Activated CD8-positive, alpha-beta memory T cell treated with anti-CD3 and anti-CD28 coated beads, Interleukin-2, amount 10 ng/mL, durations not matched to agents 7 days and 5 days (primary cell): ENCODE results near the gene SNX10. TPM values are rescaled to one million over a fixed set of nuclear protein-coding genes. Genes with fewer than 3 reads are reported as not detected.
A peak's percentile ranks its signal among the peaks of the same experiment; 100 is the strongest.
"Not testable (repeated sequence)": the region's sequence is repeated elsewhere in the genome, so short reads cannot be mapped to it uniquely, and the experiment has no call there.

Source experiments
- ATAC-seq: fragments of 150-1000 bp; cut with Tn5 transposase; one replicate; pipeline ENCODE4 v1.10.0; 2021; ENCODE audit warnings: moderate library complexity
- CTCF ChIA-PET: fragments of 350-600 bp; sonication (Branson Sonifier 250); formaldehyde crosslinking; loops from one replicate; lab custom pipeline; 2021; ENCODE audit warnings: antibody characterized with exemption; lab: Charles Lee
- DNase-seq: peaks from one replicate; pipeline ENCODE4 v3.0.0-alpha.2; 2020
- H3K27ac Mint-ChIP-seq: one replicate; pipeline ENCODE4 v1.8.0; 2021; ENCODE audit warnings: mild to moderate bottlenecking, mixed read lengths
- H3K27me3 Mint-ChIP-seq: one replicate; pipeline ENCODE4 v1.8.0; 2021; ENCODE audit warnings: mixed read lengths
- H3K36me3 Mint-ChIP-seq: one replicate; pipeline ENCODE4 v1.8.0; 2021; ENCODE audit warnings: mild to moderate bottlenecking, mixed read lengths
- H3K4me1 Mint-ChIP-seq: one replicate; pipeline ENCODE4 v1.8.0; 2021; ENCODE audit warnings: mixed read lengths
- H3K4me3 Mint-ChIP-seq: one replicate; pipeline ENCODE4 v1.8.0; 2021; ENCODE audit warnings: mild to moderate bottlenecking, moderate library complexity, mixed read lengths
- H3K9me3 Mint-ChIP-seq: one replicate; pipeline ENCODE4 v1.8.0; 2022; ENCODE audit warnings: low read depth, mixed read lengths
- total RNA-seq, 2 experiments: library from RNA; stranded (reverse); gene quantifications; one replicate each; pipeline ENCODE4 v1.2.3, GENCODE V29; 2021

The SNX10 gene, protein sequence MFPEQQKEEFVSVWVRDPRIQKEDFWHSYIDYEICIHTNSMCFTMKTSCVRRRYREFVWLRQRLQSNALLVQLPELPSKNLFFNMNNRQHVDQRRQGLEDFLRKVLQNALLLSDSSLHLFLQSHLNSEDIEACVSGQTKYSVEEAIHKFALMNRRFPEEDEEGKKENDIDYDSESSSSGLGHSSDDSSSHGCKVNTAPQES
- 10 to 100 TPM; 42.8 to 59.3 TPM for total RNA-seq

DNA sequence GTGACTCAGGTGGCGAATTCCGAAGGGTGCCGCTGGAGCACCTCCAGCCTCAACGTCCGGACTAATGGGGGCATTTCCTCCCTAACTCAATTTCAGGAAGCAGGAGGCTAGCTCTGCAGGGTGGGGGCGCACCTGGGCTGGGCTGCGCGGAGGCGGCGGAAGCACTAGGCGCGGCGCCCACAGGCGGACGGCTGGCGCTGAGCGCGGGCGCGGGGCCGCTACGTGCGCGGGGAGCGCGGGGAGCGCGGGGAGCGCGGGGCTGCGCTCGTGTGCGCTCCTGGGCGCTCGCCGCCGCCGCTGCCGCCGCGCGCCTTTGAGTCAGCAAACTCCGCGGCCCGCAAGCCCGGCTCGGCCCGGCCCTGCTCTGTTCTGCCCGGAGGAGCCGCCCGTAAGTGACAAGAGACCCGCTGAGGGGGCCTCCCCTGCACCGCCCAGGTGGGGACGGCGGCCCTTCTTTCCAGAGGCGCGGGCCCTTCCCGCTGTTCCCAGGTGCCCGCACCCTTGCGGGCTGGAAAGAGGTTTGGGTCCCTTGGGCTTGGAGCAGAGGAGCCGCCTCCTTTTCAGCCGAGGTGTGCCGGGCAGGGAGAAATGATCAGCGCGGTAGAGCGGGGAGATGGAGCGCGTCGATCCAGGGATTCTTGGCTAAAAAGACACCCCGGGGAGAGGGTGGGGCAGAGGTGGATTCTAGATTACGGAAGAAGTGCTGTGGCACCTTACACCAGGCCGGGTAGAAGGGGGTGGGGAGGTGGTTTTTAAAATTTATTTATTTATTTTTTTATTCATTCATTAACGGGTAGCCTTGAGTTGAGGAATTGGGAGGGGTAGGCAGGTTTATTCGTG lies at the start of gene SNX10:
SNX10 (plus strand) TSS at position 164 of the 840 bp plus-strand sequence. CDS start 54,581 bp downstream, outside the sequence.
- Mint-ChIP-seq H3K9me3 (no peaks in the 10 kb centered on the region), H3K4me1 (peaks cover 41% of the 10 kb centered on the region), H3K4me3 (peak within 1 kb of the TSS; percentile 83), H3K36me3 (peaks cover 15% of the 10 kb centered on the region), H3K27ac (peak within 1 kb of the TSS; percentile 88), H3K27me3 (no peaks in the 10 kb centered on the region)
- peak; percentile 79 for ATAC-seq
- CTCF ChIA-PET, result interaction anchor here (0.7 to 1.8 kb wide), 8 partner anchors 11 to 398 kb away, joined by 3 to 13 read pairs (median 4); no protein-coding TSS in a partner anchor
- peak; percentile 86 for DNase-seq

DNA sequence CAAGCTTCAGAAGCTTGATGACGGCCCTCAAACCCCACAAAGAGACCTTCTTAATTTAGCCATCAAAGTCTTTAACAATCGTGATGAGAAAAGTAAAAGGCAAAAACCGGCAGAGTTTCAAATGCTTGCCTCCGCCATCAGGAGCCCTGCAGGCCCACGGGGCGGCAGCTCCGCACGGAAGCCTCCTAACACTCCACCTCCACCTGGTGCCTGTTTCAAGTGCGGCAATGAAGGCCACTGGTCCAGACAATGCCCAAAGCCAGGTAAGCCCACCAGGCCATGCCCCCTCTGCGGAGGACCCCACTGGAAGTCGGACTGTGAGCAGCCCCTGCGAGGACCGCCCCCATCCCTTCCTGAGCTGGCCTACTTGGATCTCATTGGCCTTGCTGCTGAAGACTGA lies 46.5 kb upstream of the SNX10 start:
- H3K9me3 Mint-ChIP-seq, result no peaks in the 10 kb centered on the region
- H3K36me3 Mint-ChIP-seq, result no peaks in the 10 kb centered on the region
- H3K4me1 Mint-ChIP-seq, result peaks cover 2% of the 10 kb centered on the region
- CTCF ChIA-PET, result no interaction called here
- ATAC-seq (no peak), DNase-seq (no peak)
- peaks cover 3% of the 10 kb centered on the region for H3K27me3 Mint-ChIP-seq
- H3K4me3 Mint-ChIP-seq, result no peak overlapping the region
- no peak overlapping the region for H3K27ac Mint-ChIP-seq

DNA sequence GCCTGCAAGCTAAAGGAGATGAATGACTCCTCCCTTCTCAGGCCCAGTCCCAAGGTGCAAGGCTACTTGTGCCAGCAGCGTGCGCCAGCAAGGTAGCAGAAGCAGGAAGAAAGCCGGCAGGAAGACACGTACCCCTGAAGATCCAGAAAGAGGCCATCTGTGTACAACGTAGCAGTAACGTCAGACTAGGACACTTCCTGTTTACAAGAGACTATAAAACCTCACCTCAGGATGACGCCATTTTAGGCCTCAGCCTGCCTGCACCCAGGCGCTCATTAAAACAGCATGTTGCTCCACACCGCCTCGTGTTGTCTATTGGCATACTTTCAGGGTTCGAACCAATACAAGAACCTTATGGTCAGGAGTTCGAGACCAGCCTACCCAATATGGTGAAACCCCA lies 41.4 kb upstream of the SNX10 start:
- no peak overlapping the region for H3K4me3 Mint-ChIP-seq
- DNase-seq, result no peak
- no peaks in the 10 kb centered on the region for H3K9me3 Mint-ChIP-seq
- H3K4me1 Mint-ChIP-seq, result peaks cover 2% of the 10 kb centered on the region
- CTCF ChIA-PET, result no interaction called here
- ATAC-seq, result no peak
- no peak overlapping the region for H3K27ac Mint-ChIP-seq
- H3K36me3 Mint-ChIP-seq, result no peaks in the 10 kb centered on the region
- peaks cover 2% of the 10 kb centered on the region for H3K27me3 Mint-ChIP-seq

DNA sequence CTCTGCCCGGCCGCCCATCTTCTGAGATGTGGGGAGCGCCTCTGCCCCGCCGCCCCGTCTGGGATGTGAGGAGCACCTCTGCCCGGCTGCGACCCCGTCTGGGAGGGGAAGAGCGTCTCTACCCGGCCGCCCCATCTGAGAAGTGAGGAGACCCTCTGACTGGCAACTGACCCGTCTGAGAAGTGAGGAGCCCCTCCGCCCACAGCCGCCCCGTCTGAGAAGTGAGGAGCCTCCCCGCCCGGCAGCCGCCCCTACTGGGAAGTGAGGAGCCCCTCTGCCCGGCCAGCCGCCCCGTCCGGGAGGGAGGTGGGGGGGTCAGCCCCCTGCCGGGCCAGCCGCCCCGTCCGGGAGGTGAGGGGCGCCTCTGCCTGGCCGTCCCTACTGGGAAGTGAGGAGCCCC lies 29.8 kb upstream of the SNX10 start:
- H3K27me3 Mint-ChIP-seq, result peaks cover 15% of the 10 kb centered on the region
- H3K27ac Mint-ChIP-seq, H3K9me3 Mint-ChIP-seq, H3K36me3 Mint-ChIP-seq, DNase-seq, H3K4me3 Mint-ChIP-seq, CTCF ChIA-PET, ATAC-seq: not testable (repeated sequence)
- peaks cover 13% of the 10 kb centered on the region for H3K4me1 Mint-ChIP-seq

DNA sequence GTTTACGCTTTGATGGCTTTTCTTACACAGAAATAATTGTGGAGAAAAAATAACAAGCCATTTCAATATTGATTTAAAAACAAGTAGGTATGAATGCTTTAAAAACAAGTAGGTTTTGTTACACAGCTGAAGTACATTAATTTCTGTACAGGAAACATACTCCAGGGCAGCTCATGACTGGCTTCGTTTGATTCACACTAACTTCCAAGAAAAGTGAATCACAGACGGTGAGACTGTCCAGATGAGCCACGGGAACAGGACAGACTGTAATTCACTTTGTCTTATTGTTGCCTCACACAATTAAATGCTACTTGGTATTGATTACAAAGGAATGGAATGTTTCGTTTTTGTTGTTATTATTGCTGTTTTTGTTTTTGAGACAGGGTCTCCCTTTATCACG lies 26.6 kb upstream of the SNX10 start:
- CTCF ChIA-PET, result no interaction called here
- H3K27ac Mint-ChIP-seq, result no peak overlapping the region
- no peak overlapping the region for H3K4me3 Mint-ChIP-seq
- DNase-seq (no peak), ATAC-seq (no peak)
- H3K36me3 Mint-ChIP-seq, result no peaks in the 10 kb centered on the region
- H3K27me3 Mint-ChIP-seq, result peaks cover 10% of the 10 kb centered on the region
- H3K9me3 Mint-ChIP-seq, result no peaks in the 10 kb centered on the region
- H3K4me1 Mint-ChIP-seq, result peaks cover 13% of the 10 kb centered on the region

DNA sequence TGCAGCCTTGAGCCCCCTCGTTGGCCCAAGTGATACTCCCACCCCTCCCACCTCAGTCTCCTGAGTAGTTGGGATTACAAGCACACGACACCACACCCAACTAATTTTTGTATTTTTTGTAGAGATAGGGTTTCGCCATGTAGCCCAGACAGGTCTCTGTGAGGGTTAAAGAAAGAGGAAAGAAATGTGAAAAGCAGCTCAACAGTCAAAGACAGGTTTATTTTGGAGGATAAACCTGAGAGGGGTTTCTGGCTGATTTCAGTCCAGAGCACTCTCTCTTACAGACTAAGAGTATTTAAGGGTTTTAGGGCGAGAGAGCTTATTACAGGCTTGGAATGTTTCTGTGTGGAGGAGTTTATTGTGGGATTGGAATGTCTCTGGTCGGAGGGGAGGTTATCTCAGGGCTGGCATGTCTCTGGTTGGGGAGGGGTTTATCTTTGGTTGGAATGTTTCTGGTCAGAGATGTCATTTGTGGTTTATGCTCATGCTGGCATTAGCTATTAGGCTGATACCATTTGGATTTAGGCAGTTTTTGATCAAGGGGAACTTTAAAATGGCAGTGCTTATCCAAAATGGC lies 26.1 kb upstream of the SNX10 start:
- H3K27me3 Mint-ChIP-seq, result peaks cover 13% of the 10 kb centered on the region
- peaks cover 13% of the 10 kb centered on the region for H3K4me1 Mint-ChIP-seq
- H3K9me3 Mint-ChIP-seq, result no peaks in the 10 kb centered on the region
- CTCF ChIA-PET, result no interaction called here
- H3K27ac Mint-ChIP-seq, result no peak overlapping the region
- no peak for ATAC-seq
- DNase-seq, result no peak
- H3K36me3 Mint-ChIP-seq, result no peaks in the 10 kb centered on the region
- no peak overlapping the region for H3K4me3 Mint-ChIP-seq

DNA sequence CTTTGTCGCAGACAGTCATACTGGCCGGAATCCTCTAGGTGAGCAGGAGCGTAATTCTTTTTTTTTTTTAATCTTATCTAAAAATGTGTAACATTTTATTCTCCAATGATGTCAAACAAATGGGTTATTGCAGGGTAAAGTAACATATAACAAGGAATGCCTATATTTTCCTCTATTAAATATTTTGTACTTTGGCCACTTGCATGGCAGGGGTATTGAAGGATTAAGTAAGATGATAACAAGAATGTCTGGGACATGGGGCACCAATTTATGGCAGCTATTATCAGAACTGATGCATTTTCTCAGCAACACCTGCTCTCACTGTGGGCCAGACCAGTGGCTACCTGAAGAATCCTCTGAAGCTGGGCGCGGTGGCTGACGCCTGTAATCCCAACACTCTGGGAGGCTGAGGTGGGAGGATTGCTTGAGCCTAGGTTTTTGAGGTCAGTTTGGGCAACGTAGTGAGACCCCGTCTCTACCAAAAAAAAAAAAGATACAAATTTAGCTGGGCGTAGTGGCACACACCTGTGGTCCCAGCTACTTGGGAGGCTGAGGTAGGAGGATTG lies 24.0 kb upstream of the SNX10 start:
- no peak overlapping the region for H3K4me3 Mint-ChIP-seq

DNA sequence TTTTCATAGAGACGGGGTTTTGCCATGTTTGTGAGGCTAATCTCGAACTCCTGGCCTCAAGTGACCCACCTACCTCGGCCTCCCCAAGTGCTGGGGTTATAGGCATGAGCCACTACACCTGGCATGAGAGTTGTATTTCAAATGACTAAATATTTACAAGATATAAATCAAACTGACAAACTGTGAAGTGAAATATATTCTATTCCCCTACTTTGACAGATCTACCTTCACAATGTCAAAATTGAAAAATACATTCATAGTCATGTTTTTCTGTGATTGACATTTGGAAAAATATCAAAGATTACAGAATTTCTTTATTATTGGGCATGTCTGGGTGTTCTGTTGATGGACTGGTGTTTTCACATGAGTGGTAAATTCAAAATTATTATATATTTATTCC lies 16.4 kb upstream of the SNX10 start:
- H3K27ac Mint-ChIP-seq, result no peak overlapping the region
- CTCF ChIA-PET, result interaction anchor here (1.3 kb wide), 1 partner anchor 10 kb away, joined by 3 read pairs; no protein-coding TSS in a partner anchor
- H3K27me3 Mint-ChIP-seq, result peaks cover 3% of the 10 kb centered on the region
- no peaks in the 10 kb centered on the region for H3K36me3 Mint-ChIP-seq
- H3K4me3 Mint-ChIP-seq, result no peak overlapping the region
- H3K4me1 Mint-ChIP-seq, result peaks cover 18% of the 10 kb centered on the region
- H3K9me3 Mint-ChIP-seq, result no peaks in the 10 kb centered on the region
- DNase-seq (no peak), ATAC-seq (no peak)

More for the DNA sequence above, 24.0 kb upstream of the SNX10 start:
- H3K27me3 Mint-ChIP-seq, result peaks cover 13% of the 10 kb centered on the region
- H3K27ac Mint-ChIP-seq, result no peak overlapping the region
- H3K36me3 Mint-ChIP-seq, result no peaks in the 10 kb centered on the region
- peak; percentile 7 for DNase-seq
- peaks cover 13% of the 10 kb centered on the region for H3K4me1 Mint-ChIP-seq
- no peak for ATAC-seq
- CTCF ChIA-PET, result no interaction called here
- no peaks in the 10 kb centered on the region for H3K9me3 Mint-ChIP-seq

DNA sequence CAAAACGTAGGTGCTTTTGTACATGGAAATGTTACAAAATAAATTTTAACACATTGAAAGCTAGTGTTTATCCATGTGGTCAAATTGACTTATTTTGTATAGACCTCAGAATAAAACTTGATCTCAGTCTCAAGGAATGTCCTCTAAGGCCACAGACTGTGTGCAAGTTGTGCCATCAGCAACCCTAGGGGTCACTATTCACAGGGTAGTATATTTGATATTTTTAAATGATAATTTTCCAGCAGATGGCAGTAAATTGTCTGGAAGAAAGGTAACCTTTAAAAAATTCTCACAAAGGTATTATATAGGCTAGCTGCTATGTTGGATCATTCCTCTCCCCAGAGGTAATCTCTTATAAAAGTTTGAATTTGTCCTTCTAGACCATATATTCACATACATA lies 12.9 kb upstream of the SNX10 start:
- no peak for DNase-seq
- Mint-ChIP-seq H3K36me3 (no peaks in the 10 kb centered on the region), H3K4me1 (peaks cover 22% of the 10 kb centered on the region), H3K4me3 (no peak overlapping the region), H3K9me3 (no peaks in the 10 kb centered on the region), H3K27ac (peak overlapping the region; percentile 63), H3K27me3 (no peaks in the 10 kb centered on the region)
- CTCF ChIA-PET, result interaction anchor here (1.0 kb wide), 1 partner anchor 91 kb away, joined by 4 read pairs; no protein-coding TSS in a partner anchor
- peak; percentile 35 for ATAC-seq

DNA sequence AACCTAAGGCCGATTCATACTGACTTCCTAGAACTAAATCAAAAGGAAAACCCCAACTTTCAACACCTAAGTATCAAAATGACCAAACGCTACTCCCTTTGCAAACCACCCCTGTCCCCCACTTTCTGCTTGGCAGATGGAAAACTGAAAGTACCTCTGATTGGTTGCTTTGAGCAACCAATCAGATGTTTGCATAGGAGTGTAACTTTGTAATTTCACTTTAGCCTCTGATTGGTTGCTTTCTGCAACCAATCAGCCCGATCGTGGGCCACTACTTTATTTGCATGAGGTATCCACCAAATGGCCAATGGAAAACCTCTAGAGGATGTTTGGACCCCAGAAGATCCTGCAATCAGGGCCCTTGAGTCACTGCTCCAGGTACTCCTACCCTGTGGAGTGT lies 12.3 kb upstream of the SNX10 start:
- Mint-ChIP-seq H3K4me1 (peaks cover 22% of the 10 kb centered on the region), H3K27me3 (no peaks in the 10 kb centered on the region), H3K36me3 (no peaks in the 10 kb centered on the region), H3K9me3 (no peaks in the 10 kb centered on the region), H3K4me3 (peak overlapping the region; percentile 59), H3K27ac (peak overlapping the region; percentile 78)
- CTCF ChIA-PET, result interaction anchor here (1.0 kb wide), 1 partner anchor 90 kb away, joined by 4 read pairs; no protein-coding TSS in a partner anchor
- DNase-seq, result peak; percentile 79
- ATAC-seq, result peak; percentile 90

DNA sequence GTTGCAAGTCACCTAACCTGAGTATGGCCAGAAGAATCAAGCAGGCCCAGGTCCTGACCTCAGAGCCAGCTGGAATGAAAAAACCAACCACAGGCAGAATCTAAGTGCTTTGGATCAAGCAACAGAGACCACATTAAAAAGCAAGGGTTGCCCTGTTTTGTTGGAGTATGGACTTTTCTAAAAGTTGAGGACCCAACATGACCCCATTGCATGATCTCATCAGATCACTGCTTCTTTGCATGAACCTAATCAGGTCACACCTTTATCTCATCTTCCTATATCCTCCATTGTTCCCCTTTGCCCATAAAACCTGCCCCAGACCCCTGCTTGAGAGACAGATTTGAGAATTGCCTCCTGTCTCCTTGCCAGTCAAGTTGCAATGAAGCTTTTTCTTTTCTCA lies 11.6 kb upstream of the SNX10 start:
- DNase-seq (no peak), ATAC-seq (no peak)
- Mint-ChIP-seq H3K4me1 (peaks cover 22% of the 10 kb centered on the region), H3K36me3 (no peaks in the 10 kb centered on the region), H3K27ac (peak overlapping the region; percentile 78), H3K4me3 (peak overlapping the region; percentile 59), H3K27me3 (no peaks in the 10 kb centered on the region), H3K9me3 (no peaks in the 10 kb centered on the region)
- CTCF ChIA-PET, result interaction anchor here (1.6 kb wide), 1 partner anchor 11 kb away, joined by 6 read pairs; the partner anchor contains the start of gene SNX10

DNA sequence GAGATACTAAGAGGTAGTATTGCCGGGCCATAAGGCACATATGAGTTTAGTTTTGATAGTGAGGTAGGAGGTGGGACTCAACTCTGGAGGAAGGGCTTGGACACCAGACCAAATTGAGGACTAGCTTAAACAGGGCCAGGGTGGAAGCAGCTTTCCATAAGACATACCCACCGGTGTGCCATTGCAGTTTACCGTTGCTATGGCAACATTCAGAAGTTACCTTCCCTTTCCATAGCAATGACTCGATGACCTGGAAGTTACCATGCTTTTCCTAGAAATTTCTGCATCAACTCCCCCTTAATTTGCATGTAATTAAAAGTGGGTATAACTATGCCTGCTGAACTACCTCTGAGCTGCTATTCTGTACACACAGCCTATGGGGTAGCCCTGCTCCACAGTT lies 10.9 kb upstream of the SNX10 start:
- DNase-seq (no peak), ATAC-seq (no peak)
- H3K4me1 Mint-ChIP-seq, result peaks cover 22% of the 10 kb centered on the region
- CTCF ChIA-PET, result interaction anchor here (1.6 kb wide), 1 partner anchor 10 kb away, joined by 6 read pairs; the partner anchor contains the start of gene SNX10
- H3K27ac Mint-ChIP-seq, result no peak overlapping the region
- H3K4me3 Mint-ChIP-seq, result no peak overlapping the region
- no peaks in the 10 kb centered on the region for H3K9me3 Mint-ChIP-seq
- H3K27me3 Mint-ChIP-seq, result no peaks in the 10 kb centered on the region
- no peaks in the 10 kb centered on the region for H3K36me3 Mint-ChIP-seq

DNA sequence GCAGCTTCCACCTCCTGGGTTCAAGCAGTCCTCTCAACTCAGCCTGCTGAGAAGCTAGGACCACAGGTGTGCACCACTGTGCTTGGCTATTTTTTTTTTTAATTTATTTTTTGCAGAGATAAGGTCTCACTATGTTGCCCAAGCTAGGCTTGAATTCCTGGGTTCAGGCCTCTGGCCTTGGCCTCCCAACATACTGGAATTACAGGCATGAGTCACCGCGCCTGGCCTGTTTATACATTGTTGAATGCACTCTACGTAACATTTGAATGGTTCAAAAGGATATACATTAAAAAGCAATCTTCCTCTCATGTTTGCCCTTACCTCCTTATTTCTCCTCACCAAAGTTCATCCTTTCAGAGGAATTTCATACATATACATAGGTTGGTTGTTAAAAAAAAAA lies 7.2 kb upstream of the SNX10 start:
- CTCF ChIA-PET, result interaction anchor here (0.6 to 2.0 kb wide), 19 partner anchors 9 to 392 kb away, joined by 3 to 18 read pairs (median 4); partner anchors contain the start of genes CBX3 and NFE2L3
- peaks cover 12% of the 10 kb centered on the region for H3K4me1 Mint-ChIP-seq
- no peaks in the 10 kb centered on the region for H3K36me3 Mint-ChIP-seq
- ATAC-seq (no peak), DNase-seq (no peak)
- no peaks in the 10 kb centered on the region for H3K27me3 Mint-ChIP-seq
- H3K4me3 Mint-ChIP-seq, result no peak overlapping the region
- H3K27ac Mint-ChIP-seq, result no peak overlapping the region
- H3K9me3 Mint-ChIP-seq, result no peaks in the 10 kb centered on the region
